Bladder microvascular endothelial cell (primary cell): ENCODE data around the gene EPPIN. TPM values are rescaled to one million over a fixed set of nuclear protein-coding genes. Genes with fewer than 3 reads are reported as not detected.

ENCODE experiments used
- total RNA-seq: library from RNA; depleted of rRNA; stranded (reverse); fragments of >200 nt; gene quantifications from 2 replicates; pipeline ENCODE4 v1.2.3, GENCODE V29; 2014

Gene EPPIN
- total RNA-seq: not detected in 2 replicates

DNA sequence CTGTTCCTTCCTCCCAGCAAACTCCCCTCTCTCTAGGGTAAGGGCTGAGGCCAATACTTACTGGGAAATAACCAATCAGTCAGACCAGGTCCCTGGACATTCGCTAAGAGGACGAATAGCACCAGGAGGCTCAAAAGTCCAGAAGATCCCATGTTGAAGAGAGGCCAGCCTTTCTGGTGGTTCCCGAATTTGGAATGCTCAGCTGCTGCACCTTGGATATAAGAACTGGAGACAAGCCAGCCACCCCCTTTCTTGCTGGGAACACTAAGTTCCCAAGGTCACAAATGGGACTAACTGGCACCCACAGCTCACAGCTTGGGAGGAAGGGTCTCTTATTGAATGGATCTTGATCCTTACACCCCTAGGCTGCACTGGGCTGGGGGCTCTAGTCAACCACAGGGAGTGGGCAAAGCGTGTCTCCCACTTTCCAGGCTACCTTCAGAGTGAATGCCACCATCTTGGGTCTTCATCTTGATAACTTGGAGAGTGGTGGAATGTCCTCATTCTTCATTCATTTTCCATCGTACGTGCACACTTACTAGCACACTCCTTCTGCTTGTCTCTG is at the start of gene EPPIN:
TSS of gene EPPIN (minus strand) at position 196 of the 565 bp plus-strand sequence. CDS start at position 152, 44 bp downstream.

DNA sequence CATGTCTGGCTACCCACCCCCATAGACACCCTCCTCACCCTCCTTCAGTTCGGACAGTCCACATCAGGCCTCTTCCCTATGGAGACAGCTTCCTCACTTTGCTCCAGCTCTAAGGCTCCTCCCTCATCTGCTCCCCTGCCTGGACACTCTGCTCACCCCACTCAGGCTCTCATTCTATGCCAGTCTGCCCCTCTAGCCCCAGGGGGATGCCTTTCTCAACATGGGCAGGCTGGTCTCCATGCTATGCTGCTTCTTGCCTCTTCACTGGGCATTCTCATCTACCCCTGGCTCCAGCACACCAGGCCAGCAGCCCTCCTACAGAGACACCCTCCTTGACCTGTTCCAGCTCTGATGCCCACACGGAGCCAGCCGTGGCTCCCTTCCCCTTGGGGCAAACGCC is 32.0 kb upstream of the EPPIN start, which contains the start of gene WFDC8:
TSS of gene WFDC8 (minus strand) at position 101 of the 400 bp plus-strand sequence. CDS start at position 64, 37 bp downstream.

DNA sequence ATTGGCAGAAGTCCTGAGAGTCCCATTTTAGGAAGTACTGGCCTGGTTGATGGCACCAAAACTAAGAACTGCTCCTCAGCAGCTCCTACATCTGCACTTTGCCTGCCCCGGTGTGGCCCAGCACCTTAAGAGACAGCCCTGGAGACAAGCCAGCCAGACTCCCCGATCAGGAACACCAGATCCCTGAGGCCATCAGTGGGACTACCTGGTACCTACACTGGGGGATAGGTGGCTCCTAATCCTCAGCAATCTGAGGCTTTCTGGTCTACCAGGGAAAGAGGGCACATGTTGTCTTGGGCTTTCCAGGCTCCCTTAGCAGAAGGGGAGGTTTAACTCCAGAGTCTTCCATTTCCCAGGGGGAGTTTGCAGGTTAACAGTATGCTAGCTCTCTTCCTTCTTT is 7.8 kb downstream of the EPPIN start, which contains the start of gene WFDC6:
TSS of gene WFDC6 (minus strand) at position 101 of the 400 bp plus-strand sequence. CDS start at position 26, 75 bp downstream.

DNA sequence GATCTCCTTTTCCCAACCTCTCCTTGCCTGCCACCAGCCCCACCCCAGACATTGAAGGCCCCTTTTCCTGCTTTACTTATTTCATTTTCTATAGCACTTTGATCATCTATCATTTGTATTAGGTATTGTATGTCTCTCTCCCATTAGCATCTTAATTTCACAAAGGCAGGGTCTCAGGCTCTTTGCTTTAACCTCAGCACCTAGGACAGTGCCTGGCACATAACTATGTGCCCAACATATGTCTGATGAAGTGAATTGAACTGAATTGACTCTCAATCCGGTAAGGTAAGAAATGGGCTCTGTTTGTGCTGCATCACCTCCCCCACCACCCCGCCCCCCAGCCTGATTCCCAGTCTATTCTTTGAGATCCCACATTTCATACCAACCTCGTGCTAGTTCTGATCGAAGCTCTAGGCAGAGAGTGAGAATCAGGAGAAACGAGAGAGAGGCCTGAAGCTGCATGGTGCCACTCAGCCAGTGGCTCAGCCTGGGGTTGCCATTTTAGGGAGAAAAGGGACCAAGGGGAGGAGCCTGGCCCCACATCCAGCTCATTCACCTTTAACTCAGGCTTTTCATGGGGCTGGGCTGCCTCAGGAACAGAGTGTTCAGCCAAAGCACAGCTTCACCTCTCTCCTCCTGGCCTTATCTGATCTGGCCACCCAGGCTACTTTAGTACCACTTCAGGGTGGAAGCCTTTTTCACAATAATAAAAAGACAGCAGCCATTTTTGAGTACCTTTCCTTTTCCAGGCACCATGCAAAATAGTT is 31.9 kb downstream of the EPPIN start, which contains the start of gene SPINT3:
TSS of gene SPINT3 (minus strand) at position 476 of the 767 bp plus-strand sequence. CDS start at position 462, 14 bp downstream.

Other genes with a start within 250 kb of the EPPIN start
- gene RBPJL, start 240.6 kb downstream of the EPPIN start, total RNA-seq: not detected in 2 replicates
- 0.06 TPM in 1 of 2 replicates, not detected in the other for gene MATN4, start 239.1 kb downstream of the EPPIN start, total RNA-seq
- 12.6 and 88.2 TPM in 2 replicates for gene SDC4, start 199.0 kb downstream of the EPPIN start, total RNA-seq
- gene SYS1, start 184.2 kb downstream of the EPPIN start, total RNA-seq: 9.9 and 24.1 TPM in 2 replicates
- not detected in 2 replicates for gene TP53TG5, start 169.1 kb downstream of the EPPIN start, total RNA-seq
- 1.5 and 6.1 TPM in 2 replicates for gene DBNDD2, start 139.1 kb downstream of the EPPIN start, total RNA-seq
- gene PIGT, start 131.3 kb downstream of the EPPIN start, total RNA-seq: 13.0 and 30.6 TPM in 2 replicates
- not detected in 2 replicates for gene WFDC2, start 77.6 kb downstream of the EPPIN start, total RNA-seq
- gene SPINT3, start 31.8 kb downstream of the EPPIN start, total RNA-seq: not detected in 2 replicates
- gene WFDC6, start 7.9 kb downstream of the EPPIN start, total RNA-seq: not detected in 2 replicates
- gene WFDC8, start 31.9 kb upstream of the EPPIN start, total RNA-seq: not detected in 2 replicates
- not detected in 2 replicates for gene WFDC10A, start 82.3 kb upstream of the EPPIN start, total RNA-seq
- not detected in 2 replicates for gene WFDC9, start 83.9 kb upstream of the EPPIN start, total RNA-seq
- gene WFDC11, start 122.8 kb upstream of the EPPIN start, total RNA-seq: not detected in 2 replicates
- not detected in 2 replicates for gene WFDC13, start 154.6 kb upstream of the EPPIN start, total RNA-seq
- gene WFDC10B, start 157.6 kb upstream of the EPPIN start, total RNA-seq: not detected in 2 replicates
- gene SPINT4, start 174.9 kb upstream of the EPPIN start, total RNA-seq: not detected in 2 replicates
- gene WFDC3, start 244.5 kb upstream of the EPPIN start, total RNA-seq: not detected in 2 replicates
- gene DNTTIP1, start 244.6 kb upstream of the EPPIN start, total RNA-seq: 12.7 and 13.6 TPM in 2 replicates